HS-5 (cell line): Measurements from ENCODE around the gene MAPK12.

Source experiments
- DNase-seq: peaks from one replicate; pipeline ENCODE4 v3.0.0-alpha.2; 2012; ENCODE audit warnings: low read depth

MAPK12 gene

GRCh38 chr22:50252082-50253045 lies 9.1 kb downstream of the MAPK12 start:
- DNase-seq = no peak

- DNase-seq = no peak
Measured at GRCh38 chr22:50251477-50252081, 9.9 kb downstream of the MAPK12 start.

- no peak for DNase-seq
Measured at GRCh38 chr22:50250555-50251476, 10.7 kb downstream of the MAPK12 start, which contains the start of gene HDAC10. HDAC10 (minus strand) TSS chr22:50251265; CDS start chr22:50251032, 233 bp downstream.

- DNase-seq = no peak
Measured at GRCh38 chr22:50250249-50250554, 11.3 kb downstream of the MAPK12 start.

GRCh38 chr22:50249341-50250248 lies 11.9 kb downstream of the MAPK12 start:
- no peak for DNase-seq

GRCh38 chr22:50248196-50249081 lies 13.0 kb downstream of the MAPK12 start:
- DNase-seq = no peak

- no peak for DNase-seq
Measured at GRCh38 chr22:50247748-50248147, 13.7 kb downstream of the MAPK12 start.

GRCh38 chr22:50246242-50247175 lies 15.0 kb downstream of the MAPK12 start:
- no peak for DNase-seq

- DNase-seq = no peak
Measured at GRCh38 chr22:50245214-50246072, 16.0 kb downstream of the MAPK12 start.

GRCh38 chr22:50244420-50245213 lies 16.9 kb downstream of the MAPK12 start, which contains the start of gene TUBGCP6:
TUBGCP6 (minus strand) TSS chr22:50245023; CDS start chr22:50244459, 564 bp downstream.
- DNase-seq = peak; percentile 53

- DNase-seq = no peak
Measured at GRCh38 chr22:50243685-50244419, 17.6 kb downstream of the MAPK12 start.

GRCh38 chr22:50242406-50242949 lies 19.0 kb downstream of the MAPK12 start:
- DNase-seq = no peak

- no peak for DNase-seq
Measured at GRCh38 chr22:50238755-50239154, 22.7 kb downstream of the MAPK12 start.

- no peak for DNase-seq
Measured at GRCh38 chr22:50236731-50237409, 24.6 kb downstream of the MAPK12 start.

- DNase-seq = no peak
Measured at GRCh38 chr22:50233223-50233622, 28.3 kb downstream of the MAPK12 start.
